NOMO-1 (cell line): Measurements from ENCODE around the gene FBLN5.
"Not testable (repeated sequence)": the region's sequence is repeated elsewhere in the genome, so short reads cannot be mapped to it uniquely, and the experiment has no call there.

Experiments
- DNase-seq, 2 experiments: peaks; one replicate each; lab custom pipeline; 2025; ENCODE audit not compliant: unreplicated experiment in 2 of 2; lab: John Stamatoyannopoulos, UW

Gene FBLN5

GRCh38 chr14:91911474-91912032, 35.9 kb downstream of the FBLN5 start:
- DNase-seq: peak; percentile 81 to 83

DNA sequence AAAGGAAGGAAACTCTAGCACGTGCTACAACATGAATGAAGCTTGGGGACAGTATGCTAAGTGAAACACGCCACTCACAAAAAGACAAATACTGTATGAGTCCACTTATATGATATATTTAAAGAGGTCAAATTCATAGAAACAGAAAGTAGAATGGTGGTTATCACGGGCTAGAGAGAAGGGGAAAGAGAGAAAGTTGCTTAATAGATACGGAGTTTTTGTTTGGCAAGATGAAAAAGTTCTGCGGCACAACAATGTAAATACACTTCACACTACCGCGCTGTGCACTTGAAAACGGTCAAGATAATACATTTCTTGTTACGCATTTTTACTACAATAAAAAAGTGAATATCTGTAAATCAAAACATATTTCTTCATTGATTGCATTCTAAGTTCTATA, 37.3 kb downstream of the FBLN5 start:
- DNase-seq: peak in 1 of 2 experiments; percentile 23

DNA sequence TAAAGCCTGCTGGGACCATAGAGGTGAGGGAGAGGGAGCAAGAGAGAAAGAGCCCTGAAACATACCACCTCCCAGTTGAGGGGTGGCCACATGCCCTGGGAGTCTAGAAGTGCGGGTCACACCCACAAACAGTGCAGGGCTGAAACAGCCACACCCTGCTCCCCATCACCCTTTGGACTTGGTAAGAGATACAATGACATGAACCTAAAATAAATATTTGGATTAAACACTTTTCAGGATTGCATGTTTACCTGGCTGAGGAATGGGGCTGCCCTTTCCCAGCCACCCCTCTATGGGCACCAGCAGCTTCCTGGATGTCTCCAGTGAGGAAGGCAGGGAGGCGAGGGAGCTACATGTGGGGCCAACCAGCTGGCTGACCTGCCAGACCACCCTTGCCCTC, 41.1 kb downstream of the FBLN5 start:
- no peak for DNase-seq

DNA sequence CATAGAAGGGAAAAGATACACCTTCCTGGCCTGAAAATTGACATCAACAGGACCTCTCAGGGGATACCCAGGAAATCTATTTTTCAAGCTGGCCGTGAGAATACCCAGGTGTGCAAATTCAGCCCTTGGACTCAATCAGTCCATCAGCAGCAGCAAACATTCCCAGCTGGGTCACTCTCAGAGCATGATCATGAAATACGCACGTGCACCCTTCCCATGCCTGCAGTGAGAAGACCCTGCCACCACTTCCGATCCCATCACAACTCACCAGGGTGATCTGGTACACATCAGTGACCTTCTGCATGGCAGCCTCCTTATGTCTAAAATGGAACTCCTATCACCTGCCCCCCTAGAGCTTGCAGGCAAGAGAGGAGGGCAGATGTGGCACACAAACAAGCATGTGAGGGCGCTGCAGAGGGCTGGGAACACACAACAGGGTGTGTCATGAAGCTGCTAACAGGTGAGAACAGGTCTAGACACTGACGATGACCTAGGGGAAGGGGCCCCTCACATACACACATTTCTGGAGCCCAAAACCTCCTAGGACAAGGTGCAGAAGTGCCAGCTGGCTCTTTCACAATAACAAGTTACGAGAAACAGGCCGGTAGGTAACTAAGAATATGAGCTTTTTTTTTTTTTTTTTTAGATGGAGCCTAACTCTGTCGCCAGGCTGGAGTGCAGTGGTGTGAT, 42.4 kb downstream of the FBLN5 start:
- no peak for DNase-seq

GRCh38 chr14:91904483-91904882, 43.0 kb downstream of the FBLN5 start:
- no peak for DNase-seq

DNA sequence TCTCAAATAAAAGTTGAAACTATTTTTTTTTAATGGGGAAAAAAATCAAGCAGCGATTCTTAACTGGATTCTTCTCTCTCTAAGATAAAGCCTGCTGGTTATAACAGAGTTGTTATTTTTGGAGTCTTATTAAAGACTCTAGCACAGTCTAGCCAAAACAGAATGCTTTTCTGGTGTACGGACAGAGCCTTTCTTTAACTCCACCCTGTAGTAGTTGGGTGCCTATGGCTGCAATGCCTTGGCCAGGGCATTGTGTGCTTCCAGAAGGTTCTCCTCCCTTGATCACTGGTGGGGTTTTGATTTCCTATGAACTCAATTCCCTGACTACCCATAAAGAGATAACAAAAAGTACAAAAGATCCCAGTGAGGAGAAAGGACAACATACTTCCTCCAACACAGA, 44.4 kb downstream of the FBLN5 start:
- no peak for DNase-seq

DNA sequence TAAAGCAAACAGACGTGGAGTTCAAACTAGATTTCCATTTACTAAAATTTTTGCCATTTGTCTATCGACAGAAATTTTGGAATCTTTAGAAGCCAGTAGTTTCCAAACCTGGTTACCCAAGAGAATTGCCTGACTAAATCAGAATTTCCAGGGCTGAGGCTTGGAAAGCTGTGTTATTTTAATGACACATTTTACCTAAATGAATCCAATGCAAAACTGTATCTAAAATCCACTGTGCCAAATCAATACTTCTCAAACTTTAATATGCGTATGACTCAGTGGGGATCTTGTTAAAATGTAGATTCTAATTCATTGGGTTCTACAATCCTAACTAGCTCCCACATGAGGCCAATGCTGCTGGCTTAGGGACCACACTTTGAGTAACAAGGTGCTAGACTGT, 45.2 kb downstream of the FBLN5 start:
- DNase-seq: no peak

DNA sequence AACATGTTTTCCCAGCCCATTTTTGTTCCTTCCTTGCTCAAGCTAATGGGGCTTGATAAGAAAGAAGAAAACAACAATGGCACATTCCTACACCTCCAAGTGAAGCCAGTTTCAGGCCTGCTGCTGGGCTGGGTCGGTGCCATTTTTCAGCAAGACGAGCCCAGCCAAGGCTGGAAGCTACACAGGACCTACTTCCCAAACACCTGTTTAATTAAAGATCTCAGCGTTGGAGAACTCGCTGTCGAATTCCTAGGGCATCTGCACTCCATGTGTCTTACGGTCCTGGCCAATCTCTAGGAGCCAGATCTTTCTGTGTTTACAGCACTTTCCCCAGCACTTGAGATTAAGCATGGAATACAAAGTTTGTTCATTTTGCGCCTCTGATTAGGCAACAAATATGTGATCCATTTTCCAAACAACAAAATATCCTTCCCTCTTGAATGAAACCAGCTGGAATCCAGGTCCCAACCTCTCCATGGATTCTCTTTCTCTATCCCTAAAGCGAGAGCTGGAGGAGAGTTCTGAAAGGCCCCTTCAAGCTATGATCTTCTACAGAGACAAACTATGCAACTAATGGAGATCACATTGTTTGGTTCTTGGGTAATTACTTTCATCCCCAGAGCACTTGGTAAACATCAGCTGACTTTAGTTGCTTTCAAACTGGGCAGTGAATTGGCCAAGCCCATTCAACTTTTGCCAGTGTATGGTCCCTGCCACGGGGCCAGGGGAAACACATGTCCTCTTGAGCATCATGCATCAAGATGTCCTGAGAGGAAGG, 45.9 kb downstream of the FBLN5 start:
- DNase-seq: no peak

DNA sequence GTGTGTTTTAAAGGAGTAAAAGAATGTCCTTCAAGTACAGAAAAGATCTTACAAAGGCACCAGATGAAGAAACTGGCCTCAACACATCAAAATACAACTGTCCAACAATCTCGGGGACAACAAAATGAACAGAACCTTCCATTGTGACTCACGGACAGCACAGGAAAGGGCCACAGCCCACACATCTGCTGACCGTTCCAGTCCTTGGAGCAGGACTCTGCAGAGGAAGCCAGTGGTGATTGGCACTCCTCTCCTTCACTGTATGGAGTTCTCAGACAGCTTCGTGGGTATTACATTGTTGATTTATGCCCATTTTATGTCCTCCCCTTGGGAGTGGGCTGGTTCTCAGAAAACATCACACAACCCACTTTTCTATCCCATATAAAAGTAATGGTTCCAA, 47.7 kb downstream of the FBLN5 start:
- no peak for DNase-seq

- no peak for DNase-seq
Observed at GRCh38 chr14:91899213-91899612, 48.3 kb downstream of the FBLN5 start.

GRCh38 chr14:91898372-91898771, 49.1 kb downstream of the FBLN5 start:
- no peak for DNase-seq

GRCh38 chr14:91897716-91898115, 49.8 kb downstream of the FBLN5 start:
- DNase-seq: not testable (repeated sequence)

DNA sequence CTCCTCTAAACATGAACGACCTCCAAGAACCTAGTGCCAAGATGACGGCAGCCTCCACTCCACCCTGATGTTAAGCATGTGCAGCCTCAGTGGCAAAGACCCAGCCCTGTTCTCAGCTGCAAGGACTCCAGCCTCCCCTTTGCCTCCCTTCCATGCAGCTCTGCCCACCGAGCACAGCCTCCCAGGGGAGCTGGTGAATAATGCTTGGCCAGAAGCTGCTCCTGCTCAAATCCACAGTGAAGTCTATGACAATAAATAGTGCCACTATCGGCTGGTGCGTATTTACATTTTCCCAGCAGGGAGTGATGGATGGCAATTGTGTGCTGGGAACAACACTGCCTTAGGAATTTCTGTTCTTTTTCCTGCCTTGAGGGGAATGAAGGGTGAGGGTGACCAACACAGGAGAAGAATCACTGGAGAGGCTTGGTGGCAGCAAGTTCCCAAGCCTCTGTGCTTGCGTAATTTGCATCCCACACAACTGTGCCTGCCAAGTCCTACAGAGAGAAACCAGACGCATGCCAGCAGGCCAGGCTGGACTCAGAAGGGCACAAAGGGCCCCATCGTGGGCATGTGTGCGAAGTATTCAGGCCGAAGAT, 50.3 kb downstream of the FBLN5 start:
- no peak for DNase-seq

DNA sequence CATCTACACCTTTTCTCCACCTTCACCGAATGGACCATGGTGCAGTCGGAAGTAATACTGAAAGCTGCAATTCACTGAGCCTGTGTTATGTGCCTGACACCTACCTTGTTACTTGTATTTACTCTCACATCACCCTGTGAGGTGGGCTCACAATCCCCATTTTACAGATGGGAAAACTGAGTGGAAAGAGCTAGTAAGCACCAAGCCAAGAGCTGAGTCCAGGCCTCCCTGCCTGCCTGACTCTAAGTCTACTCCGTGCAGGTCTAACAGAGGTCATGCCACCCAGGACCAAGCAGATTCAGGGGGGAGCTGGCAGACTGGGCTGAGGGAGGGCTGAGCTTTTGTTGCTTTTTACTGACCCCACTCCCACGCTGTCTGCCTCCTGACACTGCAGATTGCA, 51.1 kb downstream of the FBLN5 start:
- no peak for DNase-seq

DNA sequence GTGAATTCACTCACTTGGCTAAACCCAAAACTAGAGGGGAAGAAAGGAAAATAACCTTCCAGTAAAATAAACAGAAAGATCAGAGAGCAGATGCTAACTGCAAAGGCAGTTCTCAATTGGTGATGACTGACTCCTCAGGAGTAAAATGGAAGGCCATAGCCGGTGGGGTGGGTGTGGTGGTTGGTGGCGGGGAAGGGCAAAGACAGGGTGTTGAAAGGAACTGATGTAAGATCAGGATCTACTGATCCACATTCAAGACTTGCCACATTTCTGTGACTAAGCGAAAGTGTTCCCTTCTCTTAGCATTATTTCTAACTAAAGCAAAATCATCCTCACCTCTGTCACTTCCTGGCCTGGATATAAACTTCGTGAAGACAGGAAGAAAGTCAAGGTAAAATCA, 53.8 kb downstream of the FBLN5 start:
- DNase-seq: peak; percentile 22 to 24

DNA sequence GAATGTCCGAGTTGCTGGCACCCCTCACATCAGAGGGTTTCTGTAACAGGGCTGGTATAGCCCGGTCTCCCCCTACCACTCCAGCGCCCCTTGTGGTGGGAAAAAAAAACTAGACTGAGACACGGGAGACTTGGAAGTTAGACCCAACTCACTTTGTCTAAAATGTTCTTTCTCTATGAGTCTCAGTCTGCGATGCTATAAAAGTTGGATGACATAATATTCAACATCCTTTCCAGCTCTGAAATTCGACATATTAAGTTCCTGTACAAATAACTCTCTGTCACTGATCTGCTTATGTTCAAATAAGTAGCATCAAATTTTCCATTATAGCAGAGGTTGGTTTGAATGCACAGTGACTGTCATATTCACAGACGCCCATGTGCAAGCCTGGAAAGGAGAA, 54.5 kb downstream of the FBLN5 start:
- DNase-seq: no peak

DNA sequence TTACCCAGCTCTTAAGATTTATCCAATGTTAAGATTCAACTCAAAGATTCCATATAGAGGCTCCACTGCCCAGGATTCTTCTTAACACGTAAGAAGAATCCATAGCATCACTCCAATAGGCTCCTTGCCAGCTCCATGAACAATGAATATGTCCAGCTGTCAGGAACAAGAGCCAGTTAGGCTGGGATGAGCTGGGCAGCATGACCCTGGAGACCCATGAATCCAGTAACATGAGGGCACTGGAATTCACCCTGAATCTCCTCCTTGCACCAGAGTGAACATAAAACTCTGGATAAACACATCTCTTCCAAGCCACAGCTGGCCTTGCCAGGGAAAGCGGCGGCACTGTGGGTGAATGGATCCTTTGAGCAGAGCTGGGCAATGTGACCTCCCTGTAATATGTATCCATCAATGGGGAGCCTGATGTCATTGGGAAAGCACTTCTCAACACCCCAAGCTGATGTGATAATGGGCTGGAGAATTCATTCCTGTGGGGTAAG, 55.7 kb downstream of the FBLN5 start:
- no peak for DNase-seq

GRCh38 chr14:91891101-91891500, 56.4 kb downstream of the FBLN5 start:
- DNase-seq: no peak

DNA sequence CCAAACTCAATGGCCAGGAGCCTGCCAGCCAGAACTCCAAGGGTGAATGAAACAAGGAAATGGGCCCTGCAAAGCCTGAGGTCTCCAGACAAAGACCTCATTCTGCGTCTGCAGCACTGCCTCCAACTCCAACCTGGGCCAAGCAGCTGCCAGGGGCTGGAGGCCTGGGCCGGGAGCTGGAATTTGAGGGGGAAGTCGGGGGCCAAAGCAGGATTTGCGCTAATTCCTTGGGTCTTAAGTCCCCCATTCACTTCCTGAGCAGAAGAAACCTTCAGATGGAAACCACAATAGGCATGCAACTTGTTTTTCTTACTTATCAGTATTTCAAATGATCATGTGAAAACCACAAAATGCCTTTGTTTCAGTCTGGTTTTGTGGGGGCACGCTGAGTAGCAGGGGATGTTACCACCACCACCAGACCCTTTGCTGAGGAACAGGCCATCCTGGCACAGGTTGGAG, 57.2 kb downstream of the FBLN5 start:
- DNase-seq: no peak

GRCh38 chr14:91889477-91890211, 57.9 kb downstream of the FBLN5 start:
- no peak for DNase-seq
